ENCODE results near the gene PNN. TPM values are rescaled to one million over a fixed set of nuclear protein-coding genes. Genes with fewer than 3 reads are reported as not detected.

PNN gene
- total and polyA plus RNA-seq, 2 of the 8 experiments (the other 6 are each of a cell fraction or from before 2014, with no cell fraction given), result 27.5 to 121 TPM

DNA sequence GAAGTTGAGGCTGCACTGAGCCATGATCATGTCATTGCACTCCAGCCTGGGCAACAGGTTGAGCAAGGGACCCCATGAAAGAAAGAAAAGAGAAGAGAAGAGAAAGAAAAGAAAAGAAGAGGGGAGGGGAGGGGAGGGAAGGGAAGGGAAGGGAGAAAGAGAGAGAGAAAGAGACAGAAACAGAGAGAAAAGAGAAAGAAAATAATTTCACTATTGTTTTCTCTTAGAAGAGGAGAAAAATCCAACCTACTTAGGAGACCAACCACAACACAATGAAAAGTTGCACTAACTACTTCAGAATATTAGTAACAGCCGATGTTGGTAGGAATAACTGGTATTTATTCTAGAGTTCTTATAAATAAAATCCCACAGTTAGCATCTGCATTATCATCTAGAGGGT, 14.6 kb upstream of the PNN start:
- Histone ChIP-seq H3K9me3 (ENCODE audit: insufficient read depth in 2 of 2, low read depth in 1 of 2, low read length in 1 of 2) (no peaks in the 10 kb centered on the region), H3K14ac (ENCODE audit: insufficient read length) (no peak overlapping the region), H3K79me1 (ENCODE audit: low read depth, low read length) (peaks cover 2% of the 10 kb centered on the region; the same call in 1 of the 2 replicates), H2BK12ac (ENCODE audit: low read depth, low read length) (no peak overlapping the region), H3K4me1 (replicated peaks in 1 of 4; ENCODE audit: control insufficient read depth in 3 of 4, insufficient read depth in 4 of 4, low read length in 3 of 4) (no peaks in the 10 kb centered on the region), H2BK15ac (ENCODE audit: low read length) (no peak overlapping the region), H3K4ac (replicated peaks; ENCODE audit: insufficient read length, low read depth, low read length) (no peak overlapping the region), H3K27me3 (replicated peaks in 1 of 4; ENCODE audit: control insufficient read depth in 3 of 4, extremely low read depth in 1 of 4, insufficient read depth in 3 of 4, low read length in 3 of 4) (no peaks in the 10 kb centered on the region), H3K36me3 (ENCODE audit: control insufficient read depth in 2 of 4, insufficient read depth in 4 of 4, low read length in 3 of 4) (peaks cover 0 to 10% (median 0%) of the 10 kb centered on the region in 4 experiments; a peak in 1 of 8 replicates), H4K5ac (ENCODE audit: insufficient read length, low read depth, low read length) (no peak overlapping the region), H2AFZ (ENCODE audit: low read length) (no peak overlapping the region), H3K18ac (ENCODE audit: extremely low read depth, low read length) (no peak overlapping the region), H3K4me2 (ENCODE audit: insufficient read depth in 1 of 2, low read depth in 2 of 2, low read length in 2 of 2) (no peak overlapping the region), H3K4me3 (ENCODE audit: extremely low read depth in 1 of 4, insufficient read depth in 2 of 4, low read depth in 3 of 4, low read length in 4 of 4) (no peak overlapping the region), H4K91ac (replicated peaks; ENCODE audit: insufficient read length, low read length) (no peak overlapping the region), H4K8ac (ENCODE audit: extremely low read depth, insufficient read depth, low read length) (no peak overlapping the region), H3K9ac (replicated peaks in 1 of 4; ENCODE audit: extremely low read depth in 1 of 4, low read depth in 3 of 4, low read length in 3 of 4) (no peak overlapping the region), H2BK20ac (ENCODE audit: low read length) (no peak overlapping the region), H2BK120ac (replicated peaks; ENCODE audit: low read depth, low read length) (no peak overlapping the region), H3K27ac (ENCODE audit: low read depth, low read length) (no peak overlapping the region), H3K23ac (ENCODE audit: insufficient read length) (no peak overlapping the region), H4K20me1 (replicated peaks in 1 of 2; ENCODE audit: control insufficient read depth in 1 of 2, insufficient read depth in 2 of 2, low read length in 2 of 2) (peaks cover 0 to 2% of the 10 kb centered on the region in 2 experiments), H3K79me2 (ENCODE audit: control insufficient read depth in 1 of 2, insufficient read depth in 2 of 2, low read length in 2 of 2) (peaks cover 0 to 14% of the 10 kb centered on the region in 2 experiments; a peak in 2 of 4 replicates), H2AK5ac (ENCODE audit: low read depth, low read length) (no peak overlapping the region), H2BK5ac (ENCODE audit: low read depth, low read length) (no peak overlapping the region), H3K56ac (replicated peaks; ENCODE audit: insufficient read length, low read depth, low read length) (no peak overlapping the region), H3K23me2 (ENCODE audit: low read depth, low read length) (no peaks in the 10 kb centered on the region)
- FAIRE-seq (no peak), DNase-seq (ENCODE audit: low read depth in 1 of 2, low spot score in 2 of 2) (no peak)
- POLR2A ChIA-PET (ENCODE audit: partially characterized antibody), result interaction anchor here (1.5 to 5.9 kb wide), 3 partner anchors 11 to 18 kb away, joined by 4 to 44 read pairs (median 21); partner anchors contain the start of genes PNN and TRAPPC6B
- WGBS, 2 experiments (ENCODE audit: extremely low coverage in 1 of 2, insufficient coverage in 1 of 2, insufficient read length in 1 of 2, insufficient replicate concordance in 2 of 2, low coverage in 1 of 2, low lambda C conversion rate in 2 of 2, missing lambda C conversion rate in 1 of 2), result 88% methylated on average over 1 of the region's 1 CpG; no CpG with 5 or more reads in 1 of the 2 experiments
- no peak for TF ChIP-seq SIX5 (IDR thresholded peaks at IDR 0.05; ENCODE audit: low read depth, low read length)
- TF ChIP-seq ATF2 (IDR thresholded peaks at IDR 0.05; ENCODE audit: low read length), result no peak
- no peak for TF ChIP-seq CBX5 (IDR thresholded peaks at IDR 0.05; ENCODE audit: low read depth, low read length)
- CTCF ChIA-PET (ENCODE audit: partially characterized antibody), result interaction anchor here (1.6 kb wide), 1 partner anchor 21 kb away, joined by 3 read pairs; no protein-coding TSS in a partner anchor
